ENCODE results near the gene PRDM15.

PRDM15 gene

GRCh38 chr21:41780337-41781049, 98.7 kb downstream of the PRDM15 start:
- H3K27me3 Mint-ChIP-seq, result peaks cover 78% of the 10 kb centered on the region
- H3K4me1 Mint-ChIP-seq (ENCODE audit: low read depth), result peaks cover 15% of the 10 kb centered on the region
- no peak overlapping the region for H3K27ac Mint-ChIP-seq
- no peaks in the 10 kb centered on the region for H3K9me3 Mint-ChIP-seq
- H3K4me3 Mint-ChIP-seq, result no peak overlapping the region
- no peak for DNase-seq
- H3K36me3 Mint-ChIP-seq (ENCODE audit: low read depth), result no peaks in the 10 kb centered on the region

DNA sequence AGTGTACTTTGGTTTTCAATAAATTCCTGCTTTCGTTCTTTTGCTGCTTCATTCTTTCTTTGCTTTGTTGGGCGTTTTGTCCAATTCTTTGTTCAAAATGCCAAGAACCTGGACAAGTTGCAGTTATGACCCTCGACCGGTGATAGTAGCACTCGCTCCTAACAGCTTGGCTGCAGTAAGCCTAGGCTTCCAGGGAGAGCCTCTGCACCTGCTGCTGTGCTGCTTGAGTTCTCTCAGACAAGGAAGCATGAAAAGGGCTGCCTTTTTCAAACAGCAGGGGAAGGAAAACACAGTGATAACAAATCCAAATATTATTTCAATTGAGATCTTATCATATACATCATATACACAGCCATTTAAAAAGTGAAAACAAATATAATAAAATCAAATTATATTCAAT, 99.5 kb downstream of the PRDM15 start:
- Mint-ChIP-seq H3K4me3 (no peak overlapping the region), H3K27ac (no peak overlapping the region), H3K9me3 (no peaks in the 10 kb centered on the region), H3K4me1 (ENCODE audit: low read depth) (peaks cover 15% of the 10 kb centered on the region), H3K36me3 (ENCODE audit: low read depth) (no peaks in the 10 kb centered on the region), H3K27me3 (peaks cover 83% of the 10 kb centered on the region)
- DNase-seq, result no peak

DNA sequence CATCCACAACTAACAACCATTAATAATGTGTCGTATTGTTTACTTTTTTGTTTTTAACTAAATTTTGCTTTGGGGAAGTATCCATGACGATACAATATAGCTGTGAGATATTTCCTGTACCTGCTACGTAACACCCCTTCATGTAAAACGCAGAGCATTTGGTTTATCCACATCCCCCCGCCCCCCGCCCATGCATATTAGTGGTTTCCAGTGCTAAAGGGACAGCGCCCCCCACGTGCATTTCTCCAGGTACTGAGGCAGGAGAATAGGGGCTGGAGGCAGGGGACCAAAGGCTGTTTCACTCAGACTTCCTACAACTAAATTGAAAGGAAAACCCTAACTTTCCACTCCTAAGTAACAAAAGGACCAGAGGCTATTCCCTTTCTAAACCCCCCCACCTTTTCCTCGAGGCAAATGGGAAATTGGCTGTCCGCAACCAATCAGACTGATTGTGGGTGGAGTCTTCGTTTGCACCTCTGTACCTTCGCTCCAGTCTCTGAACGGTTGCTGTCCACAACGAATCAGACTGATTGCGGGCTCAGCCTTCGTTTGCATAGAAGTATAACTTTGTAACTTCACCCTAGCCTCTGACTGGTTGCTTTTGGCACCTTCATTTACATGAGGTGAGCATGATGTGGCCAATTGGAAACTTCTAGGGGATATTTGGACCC, 100.1 kb downstream of the PRDM15 start:
- no peak for DNase-seq
- H3K9me3 Mint-ChIP-seq, result no peaks in the 10 kb centered on the region
- H3K4me3 Mint-ChIP-seq, result no peak overlapping the region
- H3K36me3 Mint-ChIP-seq (ENCODE audit: low read depth), result no peaks in the 10 kb centered on the region
- peaks cover 15% of the 10 kb centered on the region for H3K4me1 Mint-ChIP-seq (ENCODE audit: low read depth)
- no peak overlapping the region for H3K27ac Mint-ChIP-seq
- H3K27me3 Mint-ChIP-seq, result peaks cover 85% of the 10 kb centered on the region

DNA sequence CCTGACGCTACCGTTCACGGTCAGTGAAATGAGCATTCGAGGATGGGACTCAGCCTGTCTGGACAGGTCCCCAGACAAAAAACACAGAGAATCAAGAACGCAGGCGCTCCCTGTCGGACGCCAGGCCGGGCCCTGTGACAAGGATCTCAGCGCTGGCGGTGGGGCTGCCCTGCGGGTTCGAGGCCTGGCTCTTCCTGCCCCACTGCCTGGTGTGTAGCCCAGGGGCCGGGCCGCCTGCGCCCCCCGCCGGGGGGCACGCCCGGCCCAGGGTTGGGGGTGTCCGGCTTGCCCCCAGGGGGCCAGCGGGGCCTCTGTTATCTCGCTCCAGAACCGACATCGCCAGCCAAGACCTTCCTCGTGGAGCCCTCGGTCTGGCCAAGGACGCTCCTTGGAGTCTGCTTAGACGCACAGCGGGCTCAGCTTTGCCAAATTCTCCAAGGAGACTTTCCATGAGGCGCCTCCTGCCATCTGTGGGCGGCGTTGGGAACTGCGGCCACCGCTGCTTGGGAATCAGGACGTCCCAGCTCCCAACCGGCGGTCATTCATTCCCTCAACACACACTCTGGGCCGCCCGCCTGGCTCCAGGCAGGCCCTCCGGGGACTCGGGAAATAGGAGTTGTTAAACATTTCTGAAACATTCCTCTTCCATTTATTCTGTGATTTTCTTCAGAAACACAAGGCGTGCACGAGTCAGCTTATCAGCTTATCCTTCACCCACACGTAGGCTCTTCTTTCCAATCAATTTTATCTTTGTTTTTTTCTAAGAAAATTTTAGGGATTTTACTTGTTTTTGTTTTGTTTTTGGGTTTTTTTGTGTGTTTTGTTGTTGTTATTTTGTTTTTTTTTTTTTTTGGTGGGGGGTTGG, 101.0 kb downstream of the PRDM15 start:
- Mint-ChIP-seq H3K36me3 (ENCODE audit: low read depth) (no peaks in the 10 kb centered on the region), H3K4me3 (no peak overlapping the region), H3K9me3 (no peaks in the 10 kb centered on the region), H3K27ac (no peak overlapping the region), H3K4me1 (ENCODE audit: low read depth) (peaks cover 7% of the 10 kb centered on the region), H3K27me3 (peaks cover 83% of the 10 kb centered on the region)
- DNase-seq, result no peak

DNA sequence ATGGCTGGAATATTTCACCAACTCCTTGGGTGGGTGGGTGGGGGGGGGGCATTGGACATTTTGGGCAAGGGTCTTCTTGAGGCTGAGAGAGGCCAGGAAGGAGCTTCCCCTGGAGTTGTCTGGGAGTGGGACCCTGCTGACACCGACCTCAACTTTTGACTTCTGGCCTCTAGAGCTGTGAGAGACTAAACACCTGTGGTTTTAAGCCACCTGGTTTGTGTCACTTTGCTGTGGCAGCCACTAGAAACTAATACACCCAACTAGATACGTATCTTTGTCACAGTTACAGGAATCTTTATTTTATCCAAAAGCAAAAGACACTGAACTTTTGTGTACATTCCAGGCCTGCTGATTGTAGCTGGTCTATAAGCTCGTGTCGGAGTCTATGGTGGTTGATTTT, 102.4 kb downstream of the PRDM15 start:
- Mint-ChIP-seq H3K36me3 (ENCODE audit: low read depth) (no peaks in the 10 kb centered on the region), H3K27ac (no peak overlapping the region), H3K4me1 (ENCODE audit: low read depth) (peaks cover 7% of the 10 kb centered on the region), H3K9me3 (no peaks in the 10 kb centered on the region), H3K4me3 (no peak overlapping the region), H3K27me3 (peaks cover 84% of the 10 kb centered on the region)
- no peak for DNase-seq

DNA sequence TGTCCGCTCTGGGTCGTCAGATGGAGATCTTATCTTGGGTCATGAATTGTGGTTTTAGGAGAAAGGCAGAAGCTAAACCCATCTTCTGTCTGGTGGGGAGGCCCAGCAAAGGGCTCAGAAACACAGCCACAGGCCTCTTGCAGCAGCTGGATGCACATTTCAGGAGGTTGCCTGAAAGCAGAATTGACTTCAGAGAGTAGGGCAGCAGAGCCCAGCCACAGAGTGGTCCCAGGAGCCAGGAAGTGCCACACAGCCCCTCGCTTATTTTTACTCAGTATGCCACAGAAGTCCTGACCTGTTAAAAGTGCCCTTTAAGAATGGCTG, 104.0 kb downstream of the PRDM15 start:
- no peaks in the 10 kb centered on the region for H3K36me3 Mint-ChIP-seq (ENCODE audit: low read depth)
- H3K27ac Mint-ChIP-seq, result no peak overlapping the region
- DNase-seq, result no peak
- H3K9me3 Mint-ChIP-seq, result no peaks in the 10 kb centered on the region
- peaks cover 87% of the 10 kb centered on the region for H3K27me3 Mint-ChIP-seq
- H3K4me3 Mint-ChIP-seq, result no peak overlapping the region
- H3K4me1 Mint-ChIP-seq (ENCODE audit: low read depth), result peaks cover 7% of the 10 kb centered on the region

GRCh38 chr21:41774467-41775148, 104.5 kb downstream of the PRDM15 start:
- H3K27ac Mint-ChIP-seq, result no peak overlapping the region
- DNase-seq, result no peak
- H3K9me3 Mint-ChIP-seq, result no peaks in the 10 kb centered on the region
- H3K36me3 Mint-ChIP-seq (ENCODE audit: low read depth), result no peaks in the 10 kb centered on the region
- peaks cover 6% of the 10 kb centered on the region for H3K4me1 Mint-ChIP-seq (ENCODE audit: low read depth)
- H3K4me3 Mint-ChIP-seq, result no peak overlapping the region
- peaks cover 89% of the 10 kb centered on the region for H3K27me3 Mint-ChIP-seq

- DNase-seq, result no peak
- Mint-ChIP-seq H3K4me3 (no peak overlapping the region), H3K4me1 (ENCODE audit: low read depth) (peaks cover 17% of the 10 kb centered on the region), H3K36me3 (ENCODE audit: low read depth) (no peaks in the 10 kb centered on the region), H3K27ac (no peak overlapping the region), H3K9me3 (no peaks in the 10 kb centered on the region), H3K27me3 (peaks cover 92% of the 10 kb centered on the region)
Measured at GRCh38 chr21:41772351-41773080, 106.6 kb downstream of the PRDM15 start.

DNA sequence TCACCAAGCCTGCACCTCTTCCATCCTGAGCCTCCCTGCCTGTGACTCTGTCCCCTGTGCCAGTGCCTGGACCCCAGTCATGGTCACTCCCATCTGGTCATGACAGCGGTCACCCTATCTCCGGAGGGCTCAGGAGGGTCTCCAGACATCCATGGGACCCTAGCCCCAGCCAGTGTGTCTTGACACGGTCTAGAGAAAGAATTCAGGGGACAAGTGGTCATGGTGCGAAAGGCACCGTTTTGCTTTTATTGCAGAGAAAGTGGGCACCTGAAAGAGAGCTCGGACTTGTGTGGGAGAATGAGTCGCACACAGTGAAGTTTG, 107.6 kb downstream of the PRDM15 start:
- Mint-ChIP-seq H3K36me3 (ENCODE audit: low read depth) (no peaks in the 10 kb centered on the region), H3K27ac (no peak overlapping the region), H3K27me3 (peaks cover 89% of the 10 kb centered on the region), H3K4me1 (ENCODE audit: low read depth) (peaks cover 22% of the 10 kb centered on the region), H3K4me3 (no peak overlapping the region), H3K9me3 (no peaks in the 10 kb centered on the region)
- no peak for DNase-seq

GRCh38 chr21:41770901-41771624, 108.1 kb downstream of the PRDM15 start:
- H3K36me3 Mint-ChIP-seq (ENCODE audit: low read depth), result no peaks in the 10 kb centered on the region
- peaks cover 86% of the 10 kb centered on the region for H3K27me3 Mint-ChIP-seq
- DNase-seq, result no peak
- no peak overlapping the region for H3K27ac Mint-ChIP-seq
- peaks cover 22% of the 10 kb centered on the region for H3K4me1 Mint-ChIP-seq (ENCODE audit: low read depth)
- H3K9me3 Mint-ChIP-seq, result no peaks in the 10 kb centered on the region
- H3K4me3 Mint-ChIP-seq, result no peak overlapping the region

DNA sequence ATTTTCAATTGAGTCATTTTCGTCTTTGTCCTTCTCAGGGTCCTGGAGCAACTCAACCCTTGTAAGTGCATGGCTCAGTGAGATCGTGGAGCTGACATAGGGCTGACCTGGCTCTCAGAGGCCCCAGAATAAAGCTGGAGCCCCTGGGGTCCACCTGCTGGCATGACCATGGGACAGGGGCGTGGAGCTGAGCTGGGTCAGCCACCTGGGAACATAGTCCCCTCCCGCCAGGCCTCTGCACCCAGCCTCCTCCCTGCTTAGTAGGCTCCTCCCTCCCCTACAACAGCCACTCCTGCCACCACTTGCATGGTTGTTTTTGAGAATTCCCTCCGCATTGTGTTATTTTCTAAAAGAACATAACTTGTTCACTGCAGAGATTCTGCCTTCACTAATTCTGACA, 109.2 kb downstream of the PRDM15 start:
- Mint-ChIP-seq H3K27me3 (peaks cover 85% of the 10 kb centered on the region), H3K36me3 (ENCODE audit: low read depth) (no peaks in the 10 kb centered on the region), H3K27ac (no peak overlapping the region), H3K4me1 (ENCODE audit: low read depth) (peaks cover 22% of the 10 kb centered on the region), H3K4me3 (no peak overlapping the region), H3K9me3 (no peaks in the 10 kb centered on the region)
- DNase-seq, result no peak

- no peaks in the 10 kb centered on the region for H3K36me3 Mint-ChIP-seq (ENCODE audit: low read depth)
- H3K27ac Mint-ChIP-seq, result no peak overlapping the region
- DNase-seq, result no peak
- peaks cover 85% of the 10 kb centered on the region for H3K27me3 Mint-ChIP-seq
- no peaks in the 10 kb centered on the region for H3K9me3 Mint-ChIP-seq
- peaks cover 22% of the 10 kb centered on the region for H3K4me1 Mint-ChIP-seq (ENCODE audit: low read depth)
- H3K4me3 Mint-ChIP-seq, result no peak overlapping the region
Measured at GRCh38 chr21:41769521-41769920, 109.6 kb downstream of the PRDM15 start.

DNA sequence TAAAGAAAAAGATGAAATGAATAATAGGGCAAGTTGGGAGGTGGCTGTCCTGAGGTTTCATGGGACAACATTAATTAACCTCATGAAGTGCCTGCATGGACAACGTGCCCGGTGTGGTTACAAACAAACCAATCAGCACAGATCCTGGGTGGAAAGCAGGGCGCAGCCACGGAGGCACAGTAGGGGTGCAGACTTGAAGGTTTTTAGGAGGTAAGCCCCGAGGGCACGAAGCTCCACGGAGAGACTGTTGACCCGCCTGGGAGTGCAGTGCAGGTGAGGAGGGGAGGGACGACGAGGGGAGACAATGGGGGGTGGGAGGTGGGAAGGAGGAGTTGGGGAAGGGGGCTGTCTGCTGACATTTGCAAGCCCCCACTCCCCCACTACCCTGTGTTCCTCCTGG, 110.0 kb downstream of the PRDM15 start:
- no peak for DNase-seq
- H3K36me3 Mint-ChIP-seq (ENCODE audit: low read depth), result no peaks in the 10 kb centered on the region
- peaks cover 86% of the 10 kb centered on the region for H3K27me3 Mint-ChIP-seq

More for the DNA sequence above, 110.0 kb downstream of the PRDM15 start:
- Mint-ChIP-seq H3K4me3 (peak overlapping the region; percentile 75), H3K4me1 (ENCODE audit: low read depth) (peaks cover 22% of the 10 kb centered on the region), H3K9me3 (no peaks in the 10 kb centered on the region), H3K27ac (no peak overlapping the region)
